Astrocyte of the cerebellum (primary cell): ENCODE measurements around the gene VN1R4.
"Not testable (repeated sequence)": the region's sequence is repeated elsewhere in the genome, so short reads cannot be mapped to it uniquely, and the experiment has no call there.

Experiments used
- DNase-seq: peaks from one replicate; pipeline ENCODE4 v3.0.0-alpha.2; 2011; ENCODE audit warnings: low read depth
- H3K4me3 ChIP-seq: 2 replicates; pipeline ENCODE4 v1.5.1; 2011; ENCODE audit warnings: mild to moderate bottlenecking, low read depth, low read length, moderate library complexity
- CTCF ChIP-seq: IDR thresholded peaks from 2 replicates; pipeline ENCODE4 v1.5.1; 2012; ENCODE audit warnings: low read length, low read depth, moderate library complexity, mild to moderate bottlenecking; ENCODE audit errors: missing control alignments
- in situ Hi-C: cut with HindIII; loops from 2 replicates; pipeline ENCODE4 v1.10.0; 2017; ENCODE audit warnings: low sequenced_read_pairs

Gene VN1R4

GRCh38 chr19:53285087-53285486, 17.6 kb upstream of the VN1R4 start:
- H3K4me3 ChIP-seq: no peak overlapping the region
- DNase-seq: no peak
- in situ Hi-C loops: no loop called here
- TF ChIP-seq CTCF: no peak

- in situ Hi-C loops, H3K4me3 ChIP-seq, DNase-seq: not testable (repeated sequence)
Measured at GRCh38 chr19:53281947-53282346, 14.4 kb upstream of the VN1R4 start.

GRCh38 chr19:53275480-53275879, 8.0 kb upstream of the VN1R4 start:
- H3K4me3 ChIP-seq: no peak overlapping the region
- in situ Hi-C loops: no loop called here
- DNase-seq: no peak
- TF ChIP-seq CTCF: no peak

- no peak overlapping the region for H3K4me3 ChIP-seq
- DNase-seq: no peak
- no peak for TF ChIP-seq CTCF
- in situ Hi-C loops: no loop called here
Measured at GRCh38 chr19:53272044-53272443, 4.5 kb upstream of the VN1R4 start.

- DNase-seq, H3K4me3 ChIP-seq, in situ Hi-C loops: not testable (repeated sequence)
Measured at GRCh38 chr19:53269861-53270260, 2.3 kb upstream of the VN1R4 start.

GRCh38 chr19:53257715-53258342, 9.7 kb downstream of the VN1R4 start, which contains the start of gene VN1R2:
Gene VN1R2 (plus strand): TSS chr19:53258292. CDS start chr19:53258376, 84 bp downstream.
- H3K4me3 ChIP-seq, DNase-seq, in situ Hi-C loops: not testable (repeated sequence)

- in situ Hi-C loops: no loop called here
- TF ChIP-seq CTCF: no peak
- DNase-seq: peak; percentile 16
- peak within 1 kb of the TSS; percentile 68 for H3K4me3 ChIP-seq
Measured at GRCh38 chr19:53254411-53255341, 12.8 kb downstream of the VN1R4 start, which contains the start of gene ZNF677. Gene ZNF677 (minus strand): TSS chr19:53254873. CDS start chr19:53251550, 3,323 bp downstream.

- TF ChIP-seq CTCF: no peak
- no peak for DNase-seq
- in situ Hi-C loops: no loop called here
- no peak overlapping the region for H3K4me3 ChIP-seq
Measured at GRCh38 chr19:53246498-53246897, 21.0 kb downstream of the VN1R4 start.
